DND-41 (cell line): ENCODE results near the gene PDZRN4.

Source experiments
- ATAC-seq: fragments of 200-7000 bp; cut with Tn5 transposase; 3 replicates; pipeline ENCODE4 v1.9.1; 2021; ENCODE audit warnings: low read depth; ENCODE audit not compliant: insufficient read depth
- DNase-seq: peaks from one replicate; pipeline ENCODE4 v3.0.0-alpha.2; 2020
- H2AFZ ChIP-seq: 2 replicates; pipeline ENCODE4 v1.6.0; 2012; ENCODE audit warnings: low read depth, low read length
- H3K27ac ChIP-seq: 2 replicates; pipeline ENCODE4 v1.5.1; 2012; ENCODE audit warnings: low read length, inconsistent platforms
- H3K27me3 ChIP-seq: fragments of 200-600 bp; sonication (generic); 2 replicates; pipeline ENCODE4 v1.6.0; 2012; ENCODE audit warnings: low read length, mild to moderate bottlenecking, inconsistent platforms; ENCODE audit not compliant: insufficient read depth, poor library complexity
- H3K36me3 ChIP-seq: 2 replicates; pipeline ENCODE4 v1.5.1; 2012; ENCODE audit warnings: low read length, inconsistent platforms; ENCODE audit not compliant: insufficient read depth
- H3K4me1 ChIP-seq: 2 replicates; pipeline ENCODE4 v1.5.1; 2012; ENCODE audit warnings: mild to moderate bottlenecking, low read length; ENCODE audit not compliant: insufficient read depth
- H3K4me2 ChIP-seq: 2 replicates; pipeline ENCODE4 v1.6.0; 2012; ENCODE audit warnings: mild to moderate bottlenecking, moderate library complexity, low read length, inconsistent platforms; ENCODE audit not compliant: insufficient read depth
- H3K4me3 ChIP-seq, 2 experiments: fragments of 200-600 bp in 1 of 2; shearing (Covaris generic) in 1 of 2; 2 replicates each; pipeline ENCODE4 v1.5.1; 2012 to 2016; ENCODE audit warnings: inconsistent platforms in 2 of 2, low read length in 2 of 2, mild to moderate bottlenecking in 2 of 2, low read depth in 1 of 2, moderate library complexity in 1 of 2
- H3K79me2 ChIP-seq: 2 replicates; pipeline ENCODE4 v1.6.0; 2012; ENCODE audit warnings: low read length, inconsistent platforms; ENCODE audit not compliant: insufficient read depth
- H3K9ac ChIP-seq: 2 replicates; pipeline ENCODE4 v1.6.0; 2012; ENCODE audit warnings: low read depth, mild to moderate bottlenecking, inconsistent platforms, low read length, moderate library complexity
- H3K9me3 ChIP-seq: 2 replicates; pipeline ENCODE4 v1.5.1; 2012; ENCODE audit warnings: low read length, moderate library complexity, mild to moderate bottlenecking, inconsistent platforms; ENCODE audit not compliant: insufficient read depth, severe bottlenecking
- H4K20me1 ChIP-seq: 2 replicates; pipeline ENCODE4 v1.6.0; 2012; ENCODE audit warnings: low read length; ENCODE audit not compliant: insufficient read depth
- CTCF ChIP-seq: IDR thresholded peaks from 2 replicates; pipeline ENCODE4 v1.5.1; 2012; ENCODE audit warnings: borderline replicate concordance, low read length, moderate library complexity, mild to moderate bottlenecking; ENCODE audit not compliant: poor library complexity, severe bottlenecking; ENCODE audit errors: extremely low read depth
- EZH2 ChIP-seq: IDR thresholded peaks from 3 replicates; pipeline ENCODE4 v1.6.1; 2012; ENCODE audit warnings: borderline replicate concordance, low read depth, mild to moderate bottlenecking, moderate library complexity, low read length, inconsistent platforms; ENCODE audit not compliant: severe bottlenecking

Gene PDZRN4

GRCh38 chr12:41217727-41218126 is 29.6 kb downstream of the PDZRN4 start:
- H3K27ac ChIP-seq, result no peak overlapping the region
- no peak overlapping the region for H2AFZ ChIP-seq
- TF ChIP-seq EZH2 (no peak), CTCF (no peak)
- no peaks in the 10 kb centered on the region for H3K27me3 ChIP-seq
- no peaks in the 10 kb centered on the region for H3K36me3 ChIP-seq
- H3K4me1 ChIP-seq, result no peaks in the 10 kb centered on the region
- H3K4me2 ChIP-seq, result no peak overlapping the region
- DNase-seq (no peak), ATAC-seq (no peak)
- H3K9ac ChIP-seq, result no peak overlapping the region
- no peak overlapping the region for H3K4me3 ChIP-seq
- H3K9me3 ChIP-seq, result no peaks in the 10 kb centered on the region
- H3K79me2 ChIP-seq, result no peaks in the 10 kb centered on the region
- H4K20me1 ChIP-seq, result no peaks in the 10 kb centered on the region

- H4K20me1 ChIP-seq, result no peaks in the 10 kb centered on the region
- DNase-seq (no peak), ATAC-seq (no peak)
- H3K79me2 ChIP-seq, result no peaks in the 10 kb centered on the region
- TF ChIP-seq EZH2, result no peak
- no peak for TF ChIP-seq CTCF
- no peak overlapping the region for H3K4me3 ChIP-seq
- H2AFZ ChIP-seq, result no peak overlapping the region
- H3K9ac ChIP-seq, result no peak overlapping the region
- no peaks in the 10 kb centered on the region for H3K27me3 ChIP-seq
- no peak overlapping the region for H3K27ac ChIP-seq
- no peaks in the 10 kb centered on the region for H3K4me1 ChIP-seq
- H3K4me2 ChIP-seq, result no peak overlapping the region
- no peaks in the 10 kb centered on the region for H3K9me3 ChIP-seq
- H3K36me3 ChIP-seq, result no peaks in the 10 kb centered on the region
Measured at GRCh38 chr12:41220931-41221330, 32.8 kb downstream of the PDZRN4 start.

GRCh38 chr12:41221491-41221890 is 33.4 kb downstream of the PDZRN4 start:
- H3K4me1 ChIP-seq, result no peaks in the 10 kb centered on the region
- H3K27me3 ChIP-seq, result no peaks in the 10 kb centered on the region
- no peak overlapping the region for H3K4me3 ChIP-seq
- H3K4me2 ChIP-seq, result no peak overlapping the region
- no peak for ATAC-seq
- TF ChIP-seq CTCF (no peak), EZH2 (no peak)
- H3K36me3 ChIP-seq, result no peaks in the 10 kb centered on the region
- no peak for DNase-seq
- H3K9me3 ChIP-seq, result no peaks in the 10 kb centered on the region
- no peaks in the 10 kb centered on the region for H4K20me1 ChIP-seq
- no peaks in the 10 kb centered on the region for H3K79me2 ChIP-seq
- no peak overlapping the region for H3K27ac ChIP-seq
- H3K9ac ChIP-seq, result no peak overlapping the region
- H2AFZ ChIP-seq, result no peak overlapping the region

GRCh38 chr12:41223600-41223999 is 35.5 kb downstream of the PDZRN4 start:
- no peak overlapping the region for H3K4me2 ChIP-seq
- no peak overlapping the region for H3K9ac ChIP-seq
- H3K36me3 ChIP-seq, result no peaks in the 10 kb centered on the region
- no peak overlapping the region for H2AFZ ChIP-seq
- H3K4me3 ChIP-seq, result no peak overlapping the region
- H3K4me1 ChIP-seq, result no peaks in the 10 kb centered on the region
- no peaks in the 10 kb centered on the region for H3K79me2 ChIP-seq
- no peak for ATAC-seq
- H3K27ac ChIP-seq, result no peak overlapping the region
- no peaks in the 10 kb centered on the region for H3K27me3 ChIP-seq
- no peak for TF ChIP-seq CTCF
- no peak for TF ChIP-seq EZH2
- no peak for DNase-seq
- no peaks in the 10 kb centered on the region for H4K20me1 ChIP-seq
- H3K9me3 ChIP-seq, result no peaks in the 10 kb centered on the region
